Hepatocyte (in vitro differentiated cells): ENCODE data around the gene FREM3. TPM values are rescaled to one million over a fixed set of nuclear protein-coding genes. Genes with fewer than 3 reads are reported as not detected.

Experiments used
- DNase-seq: peaks from one replicate; pipeline ENCODE4 v3.0.0-alpha.2; 2016; ENCODE audit warnings: low spot score
- H2AFZ ChIP-seq: fragments of 200-600 bp; sonication (generic); 2 replicates; pipeline ENCODE4 v1.6.0; 2016; ENCODE audit warnings: antibody characterized with exemption, mild to moderate bottlenecking
- H3K27ac ChIP-seq: fragments of 200-600 bp; sonication (generic); 2 replicates; pipeline ENCODE4 v1.5.1; 2016; ENCODE audit warnings: mild to moderate bottlenecking
- H3K27me3 ChIP-seq: fragments of 200-600 bp; sonication (generic); 2 replicates; pipeline ENCODE4 v1.6.1; 2016
- H3K36me3 ChIP-seq: fragments of 200-600 bp; sonication (generic); replicated peaks from 2 replicates; pipeline ENCODE4 v1.5.1; 2016; ENCODE audit warnings: low read depth; ENCODE audit not compliant: insufficient read depth
- H3K4me1 ChIP-seq: fragments of 200-600 bp; sonication (generic); 2 replicates; pipeline ENCODE4 v1.5.1; 2016; ENCODE audit warnings: mild to moderate bottlenecking, moderate library complexity; ENCODE audit not compliant: insufficient read depth
- H3K4me2 ChIP-seq: fragments of 200-600 bp; sonication (generic); 2 replicates; pipeline ENCODE4 v1.6.0; 2016
- H3K4me3 ChIP-seq: fragments of 200-600 bp; sonication (generic); 2 replicates; pipeline ENCODE4 v1.5.1; 2016; ENCODE audit warnings: mild to moderate bottlenecking
- H3K79me2 ChIP-seq: fragments of 200-600 bp; sonication (generic); 2 replicates; pipeline ENCODE4 v1.6.0; 2017; ENCODE audit warnings: mild to moderate bottlenecking
- H3K9me2 ChIP-seq: fragments of 200-600 bp; sonication (generic); replicated peaks from 2 replicates; pipeline ENCODE4 v1.6.0; 2017; ENCODE audit warnings: mild to moderate bottlenecking; ENCODE audit not compliant: insufficient read depth
- H3K9me3 ChIP-seq: fragments of 200-600 bp; sonication (generic); 2 replicates; pipeline ENCODE4 v1.5.1; 2016; ENCODE audit warnings: low read depth, mild to moderate bottlenecking
- H4K20me1 ChIP-seq: fragments of 200-600 bp; sonication (generic); 2 replicates; pipeline ENCODE4 v1.6.0; 2016; ENCODE audit warnings: mild to moderate bottlenecking; ENCODE audit not compliant: insufficient read depth, poor library complexity, severe bottlenecking
- EZH2 ChIP-seq: fragments of 200-600 bp; sonication (generic); IDR thresholded peaks from 2 replicates; pipeline ENCODE4 v1.6.1; 2016; ENCODE audit warnings: antibody characterized with exemption, mild to moderate bottlenecking, borderline replicate concordance
- EZH2phosphoT487 ChIP-seq: fragments of 200-600 bp; sonication (generic); IDR thresholded peaks from one replicate; pipeline ENCODE4 v1.6.1; 2018; ENCODE audit warnings: antibody characterized with exemption, mild to moderate bottlenecking, low read depth, moderate library complexity; ENCODE audit not compliant: unreplicated experiment, severe bottlenecking
- WGBS: methylation state at CpG from one replicate; pipeline ENCODE4 v1.1.6; 2016; ENCODE audit warnings: low lambda C conversion rate; ENCODE audit errors: missing lambda C conversion rate; 5-methylcytosine and 5-hydroxymethylcytosine counted together
- polyA plus RNA-seq: library from polyadenylated mRNA; unstranded; fragments of >200 nt; fragmentation: Nextera tagmentation; extraction: Ambion mirVana; gene quantifications from 2 replicates; pipeline ENCODE4 v1.2.1, GENCODE V29; 2016
- total RNA-seq: library from RNA; depleted of rRNA; stranded (reverse); fragments of >200 nt; gene quantifications from 2 replicates; pipeline ENCODE4 v1.2.3, GENCODE V29; 2014
- TF ChIP-seq, protein P1 (sequence below): fragments of 200-600 bp; sonication (generic); IDR thresholded peaks from 2 replicates; pipeline ENCODE4 v1.5.1; 2016; ENCODE audit warnings: antibody characterized with exemption, mild to moderate bottlenecking; ENCODE audit not compliant: poor library complexity

Gene FREM3
- total and polyA plus RNA-seq, 2 experiments from 2014 or later = 0.23 TPM; not detected in 1

DNA sequence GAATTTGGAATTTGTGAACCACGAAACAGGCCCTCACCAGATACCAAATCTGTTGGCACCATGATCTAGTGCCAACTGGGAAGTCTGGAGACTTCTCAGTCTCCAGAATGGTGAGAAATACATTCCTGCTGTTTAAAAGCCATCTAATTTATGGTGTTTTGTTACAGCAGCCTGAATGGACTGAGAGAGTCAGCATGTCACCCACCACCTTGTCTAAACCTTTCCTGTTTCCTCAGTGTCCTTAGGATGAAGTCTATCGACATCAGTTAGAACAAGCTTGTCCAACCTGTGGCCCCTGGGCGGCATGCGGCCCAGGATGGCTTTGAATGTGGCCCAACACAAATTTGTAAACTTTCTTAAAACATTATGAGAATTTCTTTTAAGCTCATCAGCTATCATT lies 42.1 kb downstream of the FREM3 start:
- Histone ChIP-seq H3K9me2 (no peaks in the 10 kb centered on the region), H3K36me3 (no peaks in the 10 kb centered on the region), H4K20me1 (no peaks in the 10 kb centered on the region), H3K79me2 (no peaks in the 10 kb centered on the region), H3K9me3 (no peaks in the 10 kb centered on the region), H3K4me3 (no peak overlapping the region), H3K4me2 (no peak overlapping the region), H3K4me1 (no peaks in the 10 kb centered on the region), H2AFZ (no peak overlapping the region), H3K27ac (no peak overlapping the region), H3K27me3 (no peaks in the 10 kb centered on the region)
- DNase-seq = no peak
- TF ChIP-seq EZH2 = no peak
- TF ChIP-seq, protein P1, sequence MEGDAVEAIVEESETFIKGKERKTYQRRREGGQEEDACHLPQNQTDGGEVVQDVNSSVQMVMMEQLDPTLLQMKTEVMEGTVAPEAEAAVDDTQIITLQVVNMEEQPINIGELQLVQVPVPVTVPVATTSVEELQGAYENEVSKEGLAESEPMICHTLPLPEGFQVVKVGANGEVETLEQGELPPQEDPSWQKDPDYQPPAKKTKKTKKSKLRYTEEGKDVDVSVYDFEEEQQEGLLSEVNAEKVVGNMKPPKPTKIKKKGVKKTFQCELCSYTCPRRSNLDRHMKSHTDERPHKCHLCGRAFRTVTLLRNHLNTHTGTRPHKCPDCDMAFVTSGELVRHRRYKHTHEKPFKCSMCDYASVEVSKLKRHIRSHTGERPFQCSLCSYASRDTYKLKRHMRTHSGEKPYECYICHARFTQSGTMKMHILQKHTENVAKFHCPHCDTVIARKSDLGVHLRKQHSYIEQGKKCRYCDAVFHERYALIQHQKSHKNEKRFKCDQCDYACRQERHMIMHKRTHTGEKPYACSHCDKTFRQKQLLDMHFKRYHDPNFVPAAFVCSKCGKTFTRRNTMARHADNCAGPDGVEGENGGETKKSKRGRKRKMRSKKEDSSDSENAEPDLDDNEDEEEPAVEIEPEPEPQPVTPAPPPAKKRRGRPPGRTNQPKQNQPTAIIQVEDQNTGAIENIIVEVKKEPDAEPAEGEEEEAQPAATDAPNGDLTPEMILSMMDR = no peak
- no peak for TF ChIP-seq EZH2phosphoT487
- 90% methylated on average over 4 of the region's 4 CpGs for WGBS

DNA sequence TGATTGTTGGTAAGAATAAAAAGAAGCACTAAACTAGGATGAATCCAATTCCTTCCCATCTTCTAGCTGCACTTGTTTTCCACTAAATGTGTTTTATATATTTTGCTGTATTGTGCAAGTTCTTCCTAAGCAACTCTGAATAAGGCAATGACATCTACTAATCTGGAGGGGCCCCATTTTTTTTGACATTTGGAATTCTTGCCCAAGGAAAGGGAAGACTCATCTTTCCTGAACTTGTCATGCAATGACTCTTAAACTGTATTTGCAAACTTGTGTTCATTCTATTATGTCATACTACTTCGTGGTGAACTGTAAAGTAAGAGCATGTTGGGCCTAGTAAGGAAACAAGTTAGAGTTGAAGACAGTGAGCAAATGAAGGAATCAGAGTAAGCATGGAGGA lies 45.9 kb downstream of the FREM3 start:
- no peaks in the 10 kb centered on the region for H3K4me1 ChIP-seq
- H3K36me3 ChIP-seq = no peaks in the 10 kb centered on the region
- no peak overlapping the region for H2AFZ ChIP-seq
- H4K20me1 ChIP-seq = no peaks in the 10 kb centered on the region
- H3K9me3 ChIP-seq = no peaks in the 10 kb centered on the region
- TF ChIP-seq EZH2phosphoT487 = no peak
- TF ChIP-seq, protein P1 = no peak
- TF ChIP-seq EZH2 = no peak
- no peaks in the 10 kb centered on the region for H3K9me2 ChIP-seq
- 71% methylated on average over 1 of the region's 1 CpG for WGBS
- no peaks in the 10 kb centered on the region for H3K27me3 ChIP-seq
- H3K4me2 ChIP-seq = no peak overlapping the region
- H3K79me2 ChIP-seq = no peaks in the 10 kb centered on the region
- H3K27ac ChIP-seq = no peak overlapping the region
- no peak for DNase-seq
- H3K4me3 ChIP-seq = no peak overlapping the region

DNA sequence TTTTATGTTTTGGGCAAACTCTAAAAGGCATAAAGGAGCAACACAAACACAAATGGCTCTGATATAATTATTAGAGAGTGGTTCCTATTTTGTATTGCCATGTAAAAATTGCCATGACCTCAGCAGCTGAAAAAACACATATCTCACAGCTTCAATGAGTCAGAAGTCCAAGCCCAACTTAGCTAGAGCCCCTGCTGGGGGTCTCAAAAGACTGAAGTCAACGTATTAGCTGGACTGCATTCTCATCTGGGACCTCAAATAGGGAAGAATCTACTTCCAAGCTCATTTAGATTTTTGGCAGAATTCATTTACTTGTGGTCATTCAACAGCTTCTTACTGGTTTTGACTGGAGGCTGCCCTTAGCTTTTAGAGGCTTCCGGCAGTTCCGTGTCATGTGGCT lies 47.4 kb downstream of the FREM3 start:
- no peaks in the 10 kb centered on the region for H3K9me2 ChIP-seq
- no peak overlapping the region for H2AFZ ChIP-seq
- H4K20me1 ChIP-seq = no peaks in the 10 kb centered on the region
- no peak overlapping the region for H3K4me3 ChIP-seq
- DNase-seq = no peak
- H3K27ac ChIP-seq = no peak overlapping the region
- H3K36me3 ChIP-seq = no peaks in the 10 kb centered on the region
- H3K4me2 ChIP-seq = no peak overlapping the region
- no peaks in the 10 kb centered on the region for H3K27me3 ChIP-seq
- H3K79me2 ChIP-seq = no peaks in the 10 kb centered on the region
- H3K4me1 ChIP-seq = no peaks in the 10 kb centered on the region
- TF ChIP-seq EZH2 = no peak
- no peak for TF ChIP-seq EZH2phosphoT487
- TF ChIP-seq, protein P1 = no peak
- WGBS = 88% methylated on average over 3 of the region's 3 CpGs
- no peaks in the 10 kb centered on the region for H3K9me3 ChIP-seq

DNA sequence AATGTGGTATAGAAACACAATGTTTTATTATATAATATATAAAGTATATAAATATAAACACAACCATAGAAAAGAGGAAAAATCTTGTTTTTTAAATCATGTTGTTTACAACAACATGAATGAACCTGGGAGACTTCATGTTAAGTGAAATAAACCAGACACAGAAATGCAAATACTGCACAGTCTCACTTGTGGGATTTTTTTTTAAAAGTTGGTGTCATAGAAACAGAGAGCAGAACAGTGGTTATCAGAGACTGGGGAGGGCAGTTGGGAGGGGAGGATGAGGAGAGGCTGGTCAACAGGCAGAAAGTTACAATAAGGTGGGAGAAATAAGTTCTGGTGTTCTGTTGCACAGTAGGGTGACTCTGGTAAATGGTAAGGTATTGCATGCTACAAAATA lies 57.1 kb downstream of the FREM3 start:
- H3K27me3 ChIP-seq = no peaks in the 10 kb centered on the region
- H3K36me3 ChIP-seq = no peaks in the 10 kb centered on the region
- TF ChIP-seq, protein P1 = no peak
- TF ChIP-seq EZH2phosphoT487 (no peak), EZH2 (no peak)
- H3K9me3 ChIP-seq = no peaks in the 10 kb centered on the region
- no peak overlapping the region for H3K4me3 ChIP-seq
- H3K4me2 ChIP-seq = no peak overlapping the region
- no peak overlapping the region for H3K27ac ChIP-seq
- no peaks in the 10 kb centered on the region for H3K9me2 ChIP-seq
- H4K20me1 ChIP-seq = no peaks in the 10 kb centered on the region
- H3K79me2 ChIP-seq = no peaks in the 10 kb centered on the region
- H3K4me1 ChIP-seq = no peaks in the 10 kb centered on the region
- no peak for DNase-seq
- no peak overlapping the region for H2AFZ ChIP-seq
